ENCODE results near the gene ENPP7. TPM values are rescaled to one million over a fixed set of nuclear protein-coding genes. Genes with fewer than 3 reads are reported as not detected.

ENPP7 gene
- total and polyA plus RNA-seq, 8 donors: 5.0 TPM; not detected in 7

- Histone ChIP-seq H3K9me3 (no peaks in the 10 kb centered on the region), H3K4me1 (peaks cover 0 to 11% (median 6%) of the 10 kb centered on the region in 4 donors), H3K36me3 (no peaks in the 10 kb centered on the region), H3K27me3 (peaks cover 0 to 67% (median 13%) of the 10 kb centered on the region in 3 donors), H3K27ac (no peak overlapping the region), H3K4me3 (no peak overlapping the region)
- DNase-seq: no peak
- no peak for TF ChIP-seq POLR2A (IDR thresholded peaks at IDR 0.05)
- no peak for TF ChIP-seq CTCF (IDR thresholded peaks at IDR 0.05)
- no peak for TF ChIP-seq POLR2AphosphoS5 (IDR thresholded peaks at IDR 0.05)
- no peak for TF ChIP-seq EP300 (IDR thresholded peaks at IDR 0.05)
- WGBS, 5 donors: 76 to 88% (median 80%) methylated on average over 16 to 20 of the region's 20 CpGs
- intact Hi-C loops (cut with DNase I; ENCODE audit: low total_unique reads): no loop called here
Measured at GRCh38 chr17:79705674-79706073, 25.1 kb upstream of the ENPP7 start.

DNA sequence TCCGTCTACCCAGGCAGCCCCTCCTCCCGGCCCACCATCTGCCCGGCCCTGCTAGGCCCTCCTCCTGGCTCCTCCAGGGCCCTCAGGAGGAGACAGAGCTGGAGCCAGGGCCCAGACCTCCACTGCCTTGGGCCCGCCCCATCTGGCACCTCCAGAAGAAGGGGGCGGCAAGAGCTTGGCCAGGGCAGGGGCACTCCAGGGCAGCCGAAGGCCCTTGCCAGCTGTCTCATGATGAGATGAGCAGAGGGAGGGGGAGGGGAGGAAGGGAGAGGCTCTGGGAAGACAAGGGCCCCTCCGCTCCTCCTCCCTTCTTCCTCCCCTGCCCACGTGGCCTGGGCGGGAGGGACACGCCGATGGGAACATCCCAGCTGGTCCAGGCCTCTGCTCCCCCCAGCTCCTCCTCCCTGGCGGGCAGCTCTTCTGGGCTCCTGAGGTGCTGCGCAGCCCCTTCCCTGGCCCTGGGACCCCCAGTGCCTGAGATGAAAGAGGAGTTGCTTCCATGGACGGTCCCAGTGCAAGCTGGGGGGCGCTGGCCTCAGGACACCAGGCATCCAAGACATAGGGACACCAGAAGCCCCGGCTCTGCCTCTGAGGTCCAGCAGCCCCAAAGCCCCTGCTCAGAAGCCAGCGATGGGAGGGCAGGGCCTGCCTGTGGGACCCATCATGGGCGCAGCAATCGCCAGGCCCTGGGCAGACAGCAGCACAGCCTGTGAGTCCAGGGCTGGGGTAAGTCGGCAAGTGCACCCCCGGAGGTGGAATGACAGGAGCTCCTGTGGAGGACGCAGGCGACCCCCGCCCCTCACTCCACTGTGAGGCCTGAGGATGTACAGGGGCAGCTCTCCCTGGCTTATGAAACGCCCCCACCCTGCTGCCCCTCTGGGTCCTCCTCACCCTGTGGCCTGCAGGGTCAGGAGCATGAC lies 23.6 kb upstream of the ENPP7 start:
- intact Hi-C loops (cut with DNase I; ENCODE audit: low total_unique reads): no loop called here
- no peak overlapping the region for H3K27ac ChIP-seq
- no peak overlapping the region for H3K4me3 ChIP-seq
- no peaks in the 10 kb centered on the region for H3K9me3 ChIP-seq
- H3K27me3 ChIP-seq: peaks cover 0 to 55% (median 6%) of the 10 kb centered on the region in 3 donors
- H3K4me1 ChIP-seq: peaks cover 0 to 11% (median 6%) of the 10 kb centered on the region in 4 donors
- WGBS, 5 donors: 63 to 82% (median 69%) methylated on average over 10 to 25 of the region's 25 CpGs
- TF ChIP-seq CTCF (IDR thresholded peaks at IDR 0.05) (no peak), EP300 (IDR thresholded peaks at IDR 0.05) (no peak), POLR2AphosphoS5 (IDR thresholded peaks at IDR 0.05) (no peak), POLR2A (IDR thresholded peaks at IDR 0.05) (no peak)
- DNase-seq: peak in 1 of 2 donors; percentile 81
- H3K36me3 ChIP-seq: no peaks in the 10 kb centered on the region

DNA sequence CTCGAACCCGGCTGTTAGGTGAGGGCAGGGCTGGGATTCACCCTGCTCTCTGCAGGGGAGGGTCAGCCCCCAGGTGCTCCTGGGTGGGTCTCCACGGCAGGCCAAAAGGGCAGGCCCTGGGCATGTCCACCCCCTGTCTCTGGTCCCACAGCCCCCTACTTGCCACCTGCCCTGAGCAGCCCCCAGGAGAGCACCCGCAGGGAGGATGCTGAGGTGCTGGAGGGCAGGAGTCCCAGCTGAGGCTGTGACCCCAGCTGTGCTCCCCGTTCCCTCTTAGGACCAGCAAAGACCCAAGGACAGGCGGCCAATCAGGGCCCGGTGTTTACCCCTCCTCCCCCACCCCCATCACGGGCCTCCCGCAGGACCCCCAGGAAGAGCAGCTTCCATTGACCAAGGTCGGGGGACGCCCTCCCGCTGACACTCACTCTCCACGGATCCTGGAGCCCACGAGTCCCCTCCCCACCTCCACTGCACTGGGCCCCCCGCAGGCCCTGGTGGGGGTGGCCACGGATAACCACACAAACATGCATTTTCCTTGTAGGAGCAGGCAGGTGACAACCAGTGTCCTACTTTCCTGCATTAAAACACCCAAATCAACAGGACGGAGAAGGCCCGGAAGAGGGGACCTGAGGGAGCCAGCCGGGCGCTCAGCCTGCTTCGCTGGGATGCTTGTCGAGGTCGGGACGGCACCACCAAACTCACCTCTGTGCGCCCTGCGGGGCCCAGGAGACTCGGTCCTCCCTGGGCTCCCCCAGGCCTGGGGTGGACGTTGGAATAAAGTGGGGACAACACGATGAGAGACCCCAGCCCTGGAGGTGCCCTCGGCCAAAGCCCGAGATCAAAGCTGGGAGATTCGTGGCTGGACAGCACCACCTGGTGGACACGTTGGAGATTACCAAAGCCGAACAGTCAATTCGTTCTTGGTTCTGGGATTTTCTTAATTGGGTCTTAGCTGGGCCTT lies 22.5 kb upstream of the ENPP7 start:
- intact Hi-C loops (cut with DNase I; ENCODE audit: low total_unique reads): no loop called here
- 24 to 32% (median 29%) methylated on average over 20 to 35 of the region's 35 CpGs for WGBS, 5 donors

More for the DNA sequence above, 22.5 kb upstream of the ENPP7 start:
- TF ChIP-seq CTCF (IDR thresholded peaks at IDR 0.05): peak in 5 of 7 experiments; percentile 37 to 79 (median 70)
- TF ChIP-seq POLR2A (IDR thresholded peaks at IDR 0.05): no peak
- no peak for TF ChIP-seq EP300 (IDR thresholded peaks at IDR 0.05)
- no peak for TF ChIP-seq POLR2AphosphoS5 (IDR thresholded peaks at IDR 0.05)
- Histone ChIP-seq H3K9me3 (no peaks in the 10 kb centered on the region), H3K36me3 (no peaks in the 10 kb centered on the region), H3K4me3 (peak overlapping the region in 2 of 4 donors; percentile 25 to 26), H3K27me3 (peaks cover 0 to 49% (median 3%) of the 10 kb centered on the region in 3 donors), H3K4me1 (peaks cover 0 to 11% (median 6%) of the 10 kb centered on the region in 4 donors), H3K27ac (no peak overlapping the region)
- peak; percentile 56 to 80 for DNase-seq

All from stomach (tissue), 9 donors.